22Rv1 (cell line): ENCODE data around the gene HDDC2.

Experiments used
- H3K27ac ChIP-seq: fragments of 450-650 bp; 2 replicates; pipeline ENCODE4 v1.5.1; 2017
- CTCF ChIP-seq: fragments of 450-650 bp; IDR thresholded peaks from 2 replicates; pipeline ENCODE4 v1.5.1; 2017; ENCODE audit warnings: mild to moderate bottlenecking
- ZFX ChIP-seq: fragments of 450-650 bp; IDR thresholded peaks from 2 replicates; pipeline ENCODE4 v1.6.1; 2017; ENCODE audit warnings: antibody characterized with exemption, borderline replicate concordance

HDDC2 gene

GRCh38 chr6:125315548-125315947 is 13.8 kb upstream of the HDDC2 start:
- no peak overlapping the region for H3K27ac ChIP-seq
- no peak for TF ChIP-seq CTCF
- no peak for TF ChIP-seq ZFX

DNA sequence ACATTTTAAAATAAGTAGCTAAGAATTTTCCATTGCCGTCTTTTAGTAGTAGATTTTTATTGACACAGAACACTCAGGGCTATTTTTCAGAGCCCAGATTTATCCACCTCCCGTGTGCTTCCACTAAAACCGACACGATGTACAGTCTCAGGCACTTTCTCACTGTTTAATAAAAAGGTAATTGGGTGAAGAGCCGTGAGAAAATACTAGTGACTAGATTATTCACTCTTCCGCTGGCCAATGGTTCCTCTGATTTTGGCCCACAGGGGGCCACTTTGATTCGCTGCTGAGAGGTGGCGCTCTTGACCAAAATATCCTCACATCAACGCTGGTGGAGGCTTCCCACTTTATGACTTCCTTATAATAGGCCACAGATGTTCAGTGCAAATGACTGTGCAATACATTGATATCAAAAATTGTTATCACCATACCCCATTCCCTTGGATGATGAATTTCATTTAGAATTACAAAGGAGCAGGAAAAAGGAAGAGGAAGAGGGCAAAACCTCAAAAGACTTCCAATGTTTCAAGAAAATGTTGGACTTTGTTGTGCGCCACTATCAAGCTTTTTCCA is 12.3 kb upstream of the HDDC2 start:
- TF ChIP-seq CTCF (peak; percentile 81), ZFX (no peak)
- no peak overlapping the region for H3K27ac ChIP-seq

DNA sequence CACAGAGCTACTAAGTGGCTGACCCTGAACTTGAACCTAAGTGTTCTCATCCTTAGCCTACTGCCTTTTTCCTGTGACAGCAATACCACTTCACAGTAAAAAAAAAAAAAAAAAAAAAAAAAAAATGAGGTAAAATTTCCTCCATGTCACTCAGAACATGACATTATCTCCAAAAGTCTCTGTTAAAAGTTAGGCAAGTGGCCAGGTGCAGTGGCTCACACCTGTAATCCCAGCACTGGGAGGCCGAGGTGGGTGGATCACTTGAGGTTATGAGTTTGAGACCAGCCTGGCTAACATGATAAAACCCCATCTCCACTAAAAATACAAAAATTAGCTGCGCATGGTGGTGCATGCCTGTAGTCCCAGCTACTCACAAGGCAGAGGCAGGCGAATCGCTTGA is 11.2 kb upstream of the HDDC2 start:
- no peak for TF ChIP-seq ZFX
- no peak for TF ChIP-seq CTCF
- no peak overlapping the region for H3K27ac ChIP-seq

- TF ChIP-seq CTCF (no peak), ZFX (no peak)
- no peak overlapping the region for H3K27ac ChIP-seq
These were observed 10.7 kb upstream of the HDDC2 start for GRCh38 chr6:125312478-125312877.

DNA sequence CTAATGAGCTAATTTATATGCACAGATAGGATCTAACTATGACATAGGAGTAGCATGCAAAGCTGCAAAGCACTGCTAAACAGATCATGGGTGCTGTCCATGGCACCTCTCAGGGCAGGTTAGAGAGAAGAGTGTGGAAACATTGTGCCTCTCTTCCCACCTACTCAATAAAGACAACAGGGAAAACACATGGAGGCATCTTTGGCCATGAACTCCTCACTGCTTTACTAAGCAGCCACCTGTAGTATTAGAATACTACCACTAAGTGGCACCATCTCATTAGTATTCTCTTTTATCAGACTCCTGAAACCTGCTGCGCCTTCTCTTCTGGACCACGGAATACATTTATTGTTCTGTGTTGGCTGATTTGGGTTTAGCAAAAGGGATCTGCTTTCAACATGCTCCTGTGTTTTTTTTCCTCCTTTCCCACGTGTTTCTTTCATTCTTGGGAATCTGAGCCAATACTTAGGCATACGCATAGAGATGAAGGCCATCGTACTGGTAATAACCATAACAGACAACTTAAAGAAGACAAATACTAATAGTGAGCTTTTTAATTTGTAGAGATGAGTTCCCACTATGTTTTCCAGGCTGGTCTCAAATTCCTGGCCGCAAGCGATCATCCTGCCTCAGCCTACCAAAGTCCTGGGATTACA is 9.4 kb upstream of the HDDC2 start:
- TF ChIP-seq CTCF (peak; percentile 78), ZFX (no peak)
- H3K27ac ChIP-seq: no peak overlapping the region

DNA sequence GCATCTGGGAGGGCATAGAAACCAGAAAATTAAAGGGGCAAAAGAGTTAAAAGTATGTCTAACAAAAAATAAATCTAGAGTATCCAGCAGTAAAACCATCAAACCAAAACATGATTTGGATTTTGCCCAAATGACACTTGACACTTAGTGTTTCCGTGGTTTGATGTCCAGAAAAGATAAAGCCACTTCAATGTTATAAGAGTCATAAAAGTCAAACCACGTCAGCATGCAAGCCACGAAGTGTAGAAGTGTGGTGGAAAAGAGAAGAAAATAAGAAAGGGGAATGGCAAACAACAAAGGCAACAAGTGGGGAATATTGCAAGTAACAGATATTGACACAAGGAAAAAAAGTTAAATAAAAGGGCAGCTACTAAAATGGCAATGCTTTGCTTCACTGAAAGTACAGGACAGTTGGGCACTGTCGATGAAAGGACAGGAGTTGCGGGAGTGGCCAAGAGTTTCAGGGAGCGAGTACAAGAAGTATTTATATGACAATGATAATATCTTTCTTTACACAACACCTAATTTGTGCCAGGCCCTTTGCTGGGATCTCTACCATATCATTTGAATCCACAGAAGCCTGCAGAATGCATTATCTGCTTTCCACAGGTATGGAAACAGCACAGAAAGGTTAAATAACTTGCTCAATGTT is 6.3 kb upstream of the HDDC2 start:
- no peak overlapping the region for H3K27ac ChIP-seq
- TF ChIP-seq ZFX: no peak

DNA sequence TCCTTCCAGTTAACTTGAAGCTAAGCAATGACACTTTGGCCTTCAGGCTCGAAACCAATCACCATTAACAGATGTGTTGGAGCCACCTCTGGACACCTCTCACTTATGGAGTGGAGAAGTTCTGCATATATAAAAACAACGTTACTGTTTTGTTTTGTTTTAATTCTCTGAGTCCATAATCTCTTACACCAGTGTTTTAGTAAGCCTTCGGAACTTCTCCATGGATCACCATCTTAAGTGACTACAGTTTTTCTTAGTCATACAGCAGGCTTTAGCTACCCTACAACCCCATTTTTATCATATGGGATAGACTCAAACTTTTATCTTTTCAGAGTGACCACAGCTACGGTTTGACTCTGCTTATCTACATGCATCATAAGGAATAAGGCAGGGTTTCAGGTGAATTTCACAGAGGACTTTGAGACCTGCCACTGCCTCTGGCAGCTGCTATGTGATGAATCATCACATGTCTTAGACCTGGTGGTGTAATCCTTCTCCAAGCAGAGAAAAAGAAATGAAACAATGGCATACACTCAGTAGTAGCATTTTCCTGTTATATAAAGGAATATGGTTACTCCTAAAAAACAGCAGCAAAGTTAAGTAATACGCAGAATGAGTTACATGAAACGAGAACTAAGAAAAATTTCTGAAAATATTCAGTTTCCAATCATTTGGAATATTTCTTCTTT is 5.5 kb upstream of the HDDC2 start:
- no peak overlapping the region for H3K27ac ChIP-seq
- TF ChIP-seq CTCF (no peak), ZFX (no peak)
